ENCODE measurements around the gene C1orf105.

GRCh38 chr1:172427191-172427590 is 6.7 kb downstream of the C1orf105 start:
- TF ChIP-seq CTCF (IDR thresholded peaks at IDR 0.05) (no peak), POLR2A (IDR thresholded peaks at IDR 0.05) (no peak)

Measured in esophagus squamous epithelium (tissue), 4 donors.